Immature natural killer cell (primary cell): Measurements from ENCODE around the gene LDB3. TPM values are rescaled to one million over a fixed set of nuclear protein-coding genes. Genes with fewer than 3 reads are reported as not detected.
"Not testable (repeated sequence)": the region's sequence is repeated elsewhere in the genome, so short reads cannot be mapped to it uniquely, and the experiment has no call there.

Source experiments
- DNase-seq, 3 donors: peaks; one replicate each; pipeline ENCODE4 v3.0.0; 2022; ENCODE audit warnings: mixed read lengths in 1 of 3
- H3K27ac Mint-ChIP-seq, 6 donors: one replicate each; pipeline ENCODE4 v1.8.0; 2020; ENCODE audit warnings: mixed read lengths in 6 of 6, mild to moderate bottlenecking in 5 of 6, inconsistent platforms in 4 of 6, moderate library complexity in 3 of 6
- H3K27me3 Mint-ChIP-seq, 3 donors: one replicate each; pipeline ENCODE4 v1.8.0; 2020 to 2021; ENCODE audit warnings: low read depth in 3 of 3, mild to moderate bottlenecking in 3 of 3, mixed read lengths in 3 of 3, moderate library complexity in 3 of 3, inconsistent platforms in 1 of 3
- H3K36me3 Mint-ChIP-seq, 3 donors: one replicate each; pipeline ENCODE4 v1.8.0; 2020; ENCODE audit warnings: mixed read lengths in 3 of 3, inconsistent platforms in 2 of 3, mild to moderate bottlenecking in 2 of 3
- H3K4me1 Mint-ChIP-seq, 2 donors: one replicate each; pipeline ENCODE4 v1.8.0; 2020; ENCODE audit warnings: inconsistent platforms in 2 of 2, mild to moderate bottlenecking in 2 of 2, mixed read lengths in 2 of 2, moderate library complexity in 1 of 2
- H3K4me3 Mint-ChIP-seq, 5 donors: one replicate each; pipeline ENCODE4 v1.8.0; 2020; ENCODE audit warnings: mild to moderate bottlenecking in 5 of 5, mixed read lengths in 5 of 5, inconsistent platforms in 3 of 5, moderate library complexity in 3 of 5
- H3K9me3 Mint-ChIP-seq, 6 donors: one replicate each; pipeline ENCODE4 v1.8.0; 2020; ENCODE audit warnings: mild to moderate bottlenecking in 6 of 6, mixed read lengths in 6 of 6, inconsistent platforms in 4 of 6, moderate library complexity in 3 of 6
- polyA plus RNA-seq, 3 donors: library from polyadenylated mRNA; unstranded; fragments of 300-500 nt; fragmentation: Illumina TruSeq; gene quantifications; one replicate each; pipeline ENCODE4 v1.2.3, GENCODE V29; 2021

The LDB3 gene
- under 1 TPM in 1 of 3 donors, not detected in 2; 0.09 TPM for polyA plus RNA-seq

- H3K27me3 Mint-ChIP-seq = peaks cover 0 to 3% (median 1%) of the 10 kb centered on the region in 3 donors
- no peaks in the 10 kb centered on the region for H3K36me3 Mint-ChIP-seq
- H3K27ac Mint-ChIP-seq = no peak within 1 kb of the TSS
- no peak for DNase-seq
- no peaks in the 10 kb centered on the region for H3K4me1 Mint-ChIP-seq
- no peaks in the 10 kb centered on the region for H3K9me3 Mint-ChIP-seq
- no peak within 1 kb of the TSS for H3K4me3 Mint-ChIP-seq
Observed at GRCh38 chr10:86668297-86669165, at the start of gene LDB3. TSS of gene LDB3 (plus strand) at chr10:86668511. CDS start at chr10:86668692, 181 bp downstream.

DNA sequence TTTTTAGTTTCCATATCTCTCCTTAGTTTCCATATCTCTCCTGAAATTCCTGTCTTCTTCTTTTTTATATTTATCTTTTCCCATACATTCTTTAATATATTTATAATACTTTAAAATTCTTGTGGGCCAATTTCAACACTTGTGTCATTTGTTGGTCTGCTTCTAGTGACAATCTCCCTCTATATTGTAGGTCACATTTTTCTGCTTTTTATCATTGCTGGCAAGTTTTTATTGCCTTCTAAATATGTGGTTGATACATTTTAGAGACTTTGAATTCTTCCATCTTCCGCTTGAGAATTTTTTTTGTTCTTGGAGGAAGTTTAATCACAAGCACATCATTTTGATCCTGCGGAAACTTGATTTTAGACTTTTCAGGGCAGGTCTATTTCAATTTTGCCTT is 40.0 kb upstream of the LDB3 start:
- H3K36me3 Mint-ChIP-seq = no peaks in the 10 kb centered on the region
- no peaks in the 10 kb centered on the region for H3K9me3 Mint-ChIP-seq
- H3K4me1 Mint-ChIP-seq = no peaks in the 10 kb centered on the region
- H3K4me3 Mint-ChIP-seq = no peak overlapping the region
- no peak for DNase-seq
- peaks cover 3 to 10% (median 4%) of the 10 kb centered on the region in 3 donors for H3K27me3 Mint-ChIP-seq
- no peak overlapping the region for H3K27ac Mint-ChIP-seq

- no peak overlapping the region for H3K27ac Mint-ChIP-seq
- no peak overlapping the region for H3K4me3 Mint-ChIP-seq
- no peaks in the 10 kb centered on the region for H3K36me3 Mint-ChIP-seq
- peaks cover 2 to 10% (median 3%) of the 10 kb centered on the region in 3 donors for H3K27me3 Mint-ChIP-seq
- H3K4me1 Mint-ChIP-seq = no peaks in the 10 kb centered on the region
- H3K9me3 Mint-ChIP-seq = no peaks in the 10 kb centered on the region
- DNase-seq = no peak
Observed at GRCh38 chr10:86630079-86630478, 38.2 kb upstream of the LDB3 start.

DNA sequence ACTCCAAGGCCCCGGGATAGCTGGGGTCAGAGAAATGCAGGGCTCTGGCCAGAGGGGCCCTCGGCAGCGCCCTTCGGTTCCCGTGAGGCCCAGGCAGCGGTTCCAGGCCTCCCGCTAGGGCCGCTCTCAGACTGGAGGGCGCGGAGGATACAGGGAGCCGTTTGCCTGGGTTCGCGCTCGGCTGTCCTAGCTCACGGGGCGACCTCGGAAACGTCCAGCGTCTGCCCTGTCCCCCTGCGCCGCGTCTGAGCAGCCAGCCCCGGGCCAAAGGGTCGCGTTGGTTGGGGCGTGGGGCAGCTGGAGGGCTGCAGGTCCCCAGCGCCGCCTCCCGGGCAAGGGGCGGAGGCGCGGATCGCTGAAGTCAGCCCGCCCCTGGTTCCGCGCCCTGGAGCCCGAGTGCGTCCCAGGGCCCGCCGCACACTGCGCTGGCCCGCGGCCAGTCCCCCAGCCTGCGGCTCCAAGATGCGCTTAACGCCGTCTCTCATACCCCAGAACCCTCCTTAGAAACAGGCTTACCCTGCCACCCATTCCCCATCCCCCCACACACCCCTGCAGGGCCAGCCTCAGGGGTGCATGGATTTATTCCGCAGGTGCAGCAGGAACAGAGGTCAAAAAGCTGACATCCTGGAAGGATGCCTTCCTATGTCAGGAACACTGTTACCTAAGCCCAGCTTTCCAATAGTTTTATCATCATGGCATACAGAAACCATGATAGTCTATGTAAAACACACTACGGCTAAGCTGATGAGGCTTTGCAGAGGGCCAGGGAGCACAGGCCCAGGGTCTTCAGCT is 36.1 kb upstream of the LDB3 start:
- Mint-ChIP-seq H3K27me3 (peaks cover 3 to 12% (median 5%) of the 10 kb centered on the region in 3 donors), H3K27ac (no peak overlapping the region), H3K4me1 (no peaks in the 10 kb centered on the region), H3K36me3 (no peaks in the 10 kb centered on the region), H3K9me3 (no peaks in the 10 kb centered on the region), H3K4me3 (no peak overlapping the region)
- DNase-seq = no peak

DNA sequence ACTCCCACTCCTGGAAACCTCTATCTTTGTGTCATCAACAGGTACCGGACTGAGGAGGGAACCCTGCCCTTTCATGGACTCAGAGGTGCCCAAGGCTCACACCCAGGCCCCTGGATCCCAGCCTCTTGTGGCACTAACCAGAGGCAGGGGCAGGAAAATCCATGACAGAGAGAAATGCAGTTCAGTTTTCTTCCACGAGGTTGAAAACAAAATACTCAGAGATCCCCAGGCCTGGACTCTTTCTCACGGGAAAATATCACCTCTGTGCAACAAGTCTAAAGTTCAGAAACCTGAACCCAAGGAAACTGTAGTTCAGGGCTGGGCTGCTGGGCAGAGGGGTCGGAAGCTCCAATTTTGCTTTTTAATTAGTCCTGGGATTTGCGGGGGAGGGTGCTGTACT is 35.4 kb upstream of the LDB3 start:
- no peaks in the 10 kb centered on the region for H3K9me3 Mint-ChIP-seq
- H3K27ac Mint-ChIP-seq = no peak overlapping the region
- peaks cover 3 to 10% (median 5%) of the 10 kb centered on the region in 3 donors for H3K27me3 Mint-ChIP-seq
- H3K4me1 Mint-ChIP-seq = no peaks in the 10 kb centered on the region
- H3K36me3 Mint-ChIP-seq = no peaks in the 10 kb centered on the region
- H3K4me3 Mint-ChIP-seq = no peak overlapping the region
- DNase-seq = no peak

- Mint-ChIP-seq H3K36me3 (no peaks in the 10 kb centered on the region), H3K4me1 (no peaks in the 10 kb centered on the region), H3K27ac (no peak overlapping the region), H3K27me3 (peaks cover 0 to 10% (median 7%) of the 10 kb centered on the region in 3 donors), H3K9me3 (no peaks in the 10 kb centered on the region), H3K4me3 (no peak overlapping the region)
- DNase-seq = no peak
Observed at GRCh38 chr10:86635402-86635801, 32.9 kb upstream of the LDB3 start.

GRCh38 chr10:86636311-86636710 is 32.0 kb upstream of the LDB3 start:
- no peak overlapping the region for H3K4me3 Mint-ChIP-seq
- no peak overlapping the region for H3K27ac Mint-ChIP-seq
- no peaks in the 10 kb centered on the region for H3K4me1 Mint-ChIP-seq
- DNase-seq = no peak
- H3K9me3 Mint-ChIP-seq = no peaks in the 10 kb centered on the region
- H3K36me3 Mint-ChIP-seq = no peaks in the 10 kb centered on the region
- H3K27me3 Mint-ChIP-seq = peaks cover 0 to 7% (median 7%) of the 10 kb centered on the region in 3 donors

GRCh38 chr10:86642021-86642420 is 26.3 kb upstream of the LDB3 start:
- Mint-ChIP-seq H3K27me3 (peaks cover 0 to 6% (median 2%) of the 10 kb centered on the region in 3 donors), H3K27ac (no peak overlapping the region), H3K4me1 (peaks cover 10 to 15% of the 10 kb centered on the region in 2 donors), H3K9me3 (peaks cover 0 to 2% (median 0%) of the 10 kb centered on the region in 6 donors), H3K36me3 (peaks cover 0 to 3% (median 0%) of the 10 kb centered on the region in 3 donors), H3K4me3 (no peak overlapping the region)
- no peak for DNase-seq

DNA sequence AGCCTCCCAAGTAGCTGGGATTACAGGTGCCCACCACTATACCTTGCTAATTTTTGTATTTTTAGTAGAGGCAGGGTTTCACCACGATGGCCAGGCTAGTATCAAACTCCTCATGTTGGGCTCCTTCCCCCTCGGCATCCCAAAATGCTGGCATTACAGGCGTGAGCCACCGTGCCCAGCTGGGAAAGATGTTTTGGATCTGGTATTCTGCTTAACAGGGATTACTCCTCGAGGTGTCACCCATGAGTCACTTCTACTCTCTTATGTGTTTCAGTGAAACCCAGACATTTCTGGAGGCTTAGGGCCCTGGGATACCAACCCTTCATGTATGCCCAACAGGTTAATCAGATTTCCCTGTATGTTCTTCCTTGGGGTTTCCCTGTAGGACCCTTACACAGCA is 25.8 kb upstream of the LDB3 start:
- Mint-ChIP-seq H3K4me3 (no peak overlapping the region), H3K36me3 (peaks cover 0 to 3% (median 0%) of the 10 kb centered on the region in 3 donors), H3K27me3 (peaks cover 0 to 6% (median 2%) of the 10 kb centered on the region in 3 donors), H3K9me3 (peaks cover 0 to 2% (median 0%) of the 10 kb centered on the region in 6 donors), H3K4me1 (peaks cover 10 to 15% of the 10 kb centered on the region in 2 donors), H3K27ac (no peak overlapping the region)
- no peak for DNase-seq

GRCh38 chr10:86644152-86644793 is 24.0 kb upstream of the LDB3 start:
- H3K4me3 Mint-ChIP-seq = no peak overlapping the region
- H3K36me3 Mint-ChIP-seq = peaks cover 0 to 3% (median 0%) of the 10 kb centered on the region in 3 donors
- no peak overlapping the region for H3K27ac Mint-ChIP-seq
- H3K27me3 Mint-ChIP-seq = peaks cover 0 to 6% (median 0%) of the 10 kb centered on the region in 3 donors
- DNase-seq = no peak
- peaks cover 0 to 2% (median 0%) of the 10 kb centered on the region in 6 donors for H3K9me3 Mint-ChIP-seq
- peaks cover 10 to 15% of the 10 kb centered on the region in 2 donors for H3K4me1 Mint-ChIP-seq

DNA sequence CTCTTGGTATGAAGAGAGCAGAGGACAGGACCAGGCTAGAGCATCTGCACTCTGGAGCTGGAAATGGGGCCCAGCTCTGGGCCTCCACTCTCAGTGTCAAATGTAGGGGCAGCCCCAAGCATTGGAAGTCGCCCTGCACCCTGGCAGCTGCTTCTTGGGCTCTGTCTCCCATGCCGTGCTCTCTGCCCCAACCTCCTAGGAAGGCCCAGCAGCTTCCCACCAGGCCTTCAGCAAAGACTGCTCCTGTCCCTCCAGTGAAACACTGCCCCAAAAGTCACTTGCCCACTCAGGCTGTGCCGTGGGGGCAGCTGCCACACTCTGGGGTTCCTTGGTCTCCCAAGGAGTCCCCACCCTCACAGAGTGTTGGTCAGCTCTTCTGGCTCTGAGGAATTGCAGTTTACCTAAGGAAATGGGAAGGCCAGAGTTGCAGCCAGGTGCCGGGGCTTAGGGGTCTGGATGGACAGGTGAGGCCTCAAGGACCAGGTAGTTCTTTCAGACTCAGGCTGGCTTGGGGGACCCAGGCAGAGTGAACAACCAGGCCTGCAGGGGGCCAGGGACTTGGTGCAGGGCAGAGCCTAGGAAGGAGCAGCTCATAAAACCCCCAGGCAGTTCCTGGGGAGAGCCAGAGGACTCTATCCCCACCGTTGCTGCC is 23.4 kb upstream of the LDB3 start:
- peaks cover 0 to 6% (median 0%) of the 10 kb centered on the region in 3 donors for H3K27me3 Mint-ChIP-seq
- H3K4me3 Mint-ChIP-seq = no peak overlapping the region
- no peak for DNase-seq
- peaks cover 10 to 15% of the 10 kb centered on the region in 2 donors for H3K4me1 Mint-ChIP-seq
- no peak overlapping the region for H3K27ac Mint-ChIP-seq
- H3K36me3 Mint-ChIP-seq = peaks cover 0 to 3% (median 0%) of the 10 kb centered on the region in 3 donors
- H3K9me3 Mint-ChIP-seq = peaks cover 0 to 2% (median 0%) of the 10 kb centered on the region in 6 donors

- H3K4me1 Mint-ChIP-seq = peaks cover 10 to 15% of the 10 kb centered on the region in 2 donors
- H3K4me3 Mint-ChIP-seq, DNase-seq, H3K27me3 Mint-ChIP-seq, H3K27ac Mint-ChIP-seq, H3K9me3 Mint-ChIP-seq, H3K36me3 Mint-ChIP-seq: not testable (repeated sequence)
Observed at GRCh38 chr10:86645621-86646165, 22.6 kb upstream of the LDB3 start.

DNA sequence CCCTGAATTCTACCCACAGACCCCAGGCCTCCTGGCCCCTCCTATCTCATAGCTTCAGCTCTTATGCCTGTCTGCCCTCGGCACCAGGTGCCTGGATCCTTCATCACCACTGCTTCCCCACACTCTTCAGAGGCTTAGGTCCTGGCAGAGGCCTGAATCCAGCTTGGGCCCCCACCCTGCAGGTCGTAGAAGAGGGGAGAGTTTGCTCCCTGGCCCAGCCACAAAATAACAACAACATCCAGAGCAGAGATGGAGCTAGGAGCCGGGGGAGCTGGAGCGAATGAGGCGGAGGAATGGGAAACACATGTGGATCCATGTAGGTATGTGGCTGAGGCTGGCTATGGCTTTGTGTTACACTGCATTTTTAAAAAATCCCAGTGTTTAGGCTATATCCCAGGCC is 21.8 kb upstream of the LDB3 start:
- H3K27me3 Mint-ChIP-seq = peaks cover 0 to 6% (median 3%) of the 10 kb centered on the region in 3 donors
- H3K27ac Mint-ChIP-seq = no peak overlapping the region
- H3K4me1 Mint-ChIP-seq = peaks cover 10 to 15% of the 10 kb centered on the region in 2 donors
- no peak overlapping the region for H3K4me3 Mint-ChIP-seq
- DNase-seq = no peak
- peaks cover 0 to 2% (median 0%) of the 10 kb centered on the region in 3 donors for H3K36me3 Mint-ChIP-seq
- H3K9me3 Mint-ChIP-seq = peaks cover 0 to 2% (median 0%) of the 10 kb centered on the region in 6 donors
